ENCODE data around the gene IRAG1.

IRAG1 gene, protein sequence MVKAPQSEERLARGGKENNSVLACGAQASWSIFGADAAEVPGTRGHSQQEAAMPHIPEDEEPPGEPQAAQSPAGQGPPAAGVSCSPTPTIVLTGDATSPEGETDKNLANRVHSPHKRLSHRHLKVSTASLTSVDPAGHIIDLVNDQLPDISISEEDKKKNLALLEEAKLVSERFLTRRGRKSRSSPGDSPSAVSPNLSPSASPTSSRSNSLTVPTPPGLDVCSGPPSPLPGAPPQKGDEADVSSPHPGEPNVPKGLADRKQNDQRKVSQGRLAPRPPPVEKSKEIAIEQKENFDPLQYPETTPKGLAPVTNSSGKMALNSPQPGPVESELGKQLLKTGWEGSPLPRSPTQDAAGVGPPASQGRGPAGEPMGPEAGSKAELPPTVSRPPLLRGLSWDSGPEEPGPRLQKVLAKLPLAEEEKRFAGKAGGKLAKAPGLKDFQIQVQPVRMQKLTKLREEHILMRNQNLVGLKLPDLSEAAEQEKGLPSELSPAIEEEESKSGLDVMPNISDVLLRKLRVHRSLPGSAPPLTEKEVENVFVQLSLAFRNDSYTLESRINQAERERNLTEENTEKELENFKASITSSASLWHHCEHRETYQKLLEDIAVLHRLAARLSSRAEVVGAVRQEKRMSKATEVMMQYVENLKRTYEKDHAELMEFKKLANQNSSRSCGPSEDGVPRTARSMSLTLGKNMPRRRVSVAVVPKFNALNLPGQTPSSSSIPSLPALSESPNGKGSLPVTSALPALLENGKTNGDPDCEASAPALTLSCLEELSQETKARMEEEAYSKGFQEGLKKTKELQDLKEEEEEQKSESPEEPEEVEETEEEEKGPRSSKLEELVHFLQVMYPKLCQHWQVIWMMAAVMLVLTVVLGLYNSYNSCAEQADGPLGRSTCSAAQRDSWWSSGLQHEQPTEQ

DNA sequence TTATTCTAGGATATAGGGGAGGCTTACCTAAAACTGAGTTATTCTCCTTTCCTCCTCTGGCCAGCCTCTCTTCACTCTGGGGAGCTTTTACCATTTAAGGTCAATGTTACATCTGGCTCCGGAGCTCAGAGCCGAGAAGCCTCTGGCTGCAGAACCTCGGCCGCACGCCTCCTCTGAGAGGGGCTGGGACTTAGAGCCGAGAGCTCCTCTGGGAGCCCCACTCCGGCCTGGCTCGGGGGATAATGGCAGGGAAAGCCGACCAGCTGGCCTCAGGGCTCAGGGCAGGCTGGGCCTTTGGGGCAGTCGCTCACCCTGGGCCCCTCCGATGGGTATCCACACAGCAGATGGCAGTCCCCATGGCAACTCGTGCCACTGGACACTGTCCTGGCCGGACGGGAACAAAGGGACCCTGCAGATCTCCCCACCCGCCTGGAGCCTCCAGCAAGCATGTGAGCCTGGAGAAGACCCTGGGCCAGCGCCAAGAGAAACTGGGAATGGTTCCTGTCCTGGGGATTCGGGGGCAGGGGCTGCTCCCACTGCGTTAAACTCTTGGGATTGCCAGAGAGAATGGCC, at the start of gene IRAG1:
Gene IRAG1 (minus strand): TSS at position 247 of the 573 bp plus-strand sequence. CDS start 153 bp downstream, at position 94.
- no peak for DNase-seq (ENCODE audit: extremely low read depth in 1 of 2, low read depth in 1 of 2)

DNA sequence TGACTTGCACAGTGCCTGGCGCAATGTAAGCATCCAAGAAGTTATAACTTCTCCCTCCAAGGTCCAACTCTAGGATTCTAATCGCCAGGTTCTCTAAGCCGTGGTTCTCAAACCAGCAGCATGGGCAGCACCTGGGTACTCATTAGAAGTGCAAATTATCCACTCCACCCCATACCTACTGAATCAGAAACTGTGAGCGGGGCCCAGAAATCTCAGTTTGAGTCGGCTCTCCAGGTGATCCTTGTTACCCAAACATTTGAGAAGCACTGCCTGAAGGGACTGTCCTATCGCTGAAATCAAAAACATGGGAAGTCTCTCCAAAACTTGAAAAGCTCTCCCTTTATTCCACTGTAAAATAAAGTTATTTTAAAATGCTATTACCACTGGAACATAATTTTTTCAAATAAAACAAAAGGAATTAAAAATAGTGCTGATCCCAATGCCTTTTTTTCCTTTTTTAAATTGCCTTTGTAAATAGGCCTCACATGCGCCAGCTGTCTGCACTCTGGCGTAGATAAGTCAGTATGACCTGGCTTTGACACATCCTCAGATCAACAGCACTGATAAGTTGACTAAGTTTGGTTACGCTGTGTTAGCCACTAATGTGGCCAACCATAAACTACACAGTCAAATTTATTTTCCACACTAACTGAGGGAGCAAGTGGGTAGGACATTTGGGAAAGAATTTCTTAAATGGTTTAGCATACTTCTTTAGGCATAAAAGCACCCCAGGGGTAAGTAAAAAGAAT, 49.1 kb upstream of the IRAG1 start:
- DNase-seq (ENCODE audit: extremely low read depth in 1 of 2, low read depth in 1 of 2), result no peak

DNA sequence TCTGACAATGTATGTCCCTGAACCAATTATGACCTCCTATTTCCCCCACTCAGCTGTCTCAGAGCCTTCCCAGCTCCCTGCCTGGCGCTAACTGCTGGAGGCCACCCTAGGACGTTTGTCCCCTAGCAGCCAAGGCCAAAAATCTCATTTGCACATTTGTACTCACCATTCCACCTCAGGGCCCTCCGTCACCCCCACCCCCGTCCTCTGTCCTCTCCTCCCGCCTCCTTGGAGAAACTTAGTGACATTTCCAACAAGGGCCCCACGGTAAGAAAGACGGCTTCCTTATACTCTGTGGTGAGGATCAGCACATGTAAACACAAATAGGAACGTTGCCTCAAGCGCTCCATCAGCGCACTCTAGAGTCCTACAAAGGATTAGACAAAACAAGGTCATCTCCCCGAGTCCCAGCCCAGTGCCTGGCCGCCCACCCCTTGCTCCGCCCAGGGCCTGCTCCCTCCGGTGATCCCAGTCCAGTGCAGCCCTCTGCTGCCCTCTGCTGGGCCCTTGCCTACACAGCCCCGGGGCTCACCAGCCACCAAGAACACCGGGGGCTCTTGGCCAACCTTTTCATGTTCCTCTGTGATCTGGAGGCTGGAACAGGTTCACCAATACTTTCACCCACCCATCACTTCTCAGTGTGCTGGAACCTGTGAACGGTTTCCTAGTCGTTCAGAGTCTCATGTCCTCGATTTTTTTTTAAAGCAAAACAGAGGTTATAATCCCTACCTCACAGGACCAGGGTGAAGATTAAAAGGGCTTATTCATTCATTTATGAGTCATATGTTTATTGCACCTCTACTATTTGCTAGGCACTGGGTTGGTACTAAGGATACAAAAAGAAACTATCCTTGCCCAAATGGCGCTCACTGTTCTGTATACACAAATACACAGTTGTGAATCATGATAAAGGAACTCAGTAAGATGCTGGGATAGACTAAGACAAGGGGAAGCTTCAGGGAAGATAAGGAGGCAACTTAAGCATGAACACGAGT, 42.2 kb upstream of the IRAG1 start:
- DNase-seq (ENCODE audit: extremely low read depth in 1 of 2, low read depth in 1 of 2), result peak; percentile 75 to 85

DNA sequence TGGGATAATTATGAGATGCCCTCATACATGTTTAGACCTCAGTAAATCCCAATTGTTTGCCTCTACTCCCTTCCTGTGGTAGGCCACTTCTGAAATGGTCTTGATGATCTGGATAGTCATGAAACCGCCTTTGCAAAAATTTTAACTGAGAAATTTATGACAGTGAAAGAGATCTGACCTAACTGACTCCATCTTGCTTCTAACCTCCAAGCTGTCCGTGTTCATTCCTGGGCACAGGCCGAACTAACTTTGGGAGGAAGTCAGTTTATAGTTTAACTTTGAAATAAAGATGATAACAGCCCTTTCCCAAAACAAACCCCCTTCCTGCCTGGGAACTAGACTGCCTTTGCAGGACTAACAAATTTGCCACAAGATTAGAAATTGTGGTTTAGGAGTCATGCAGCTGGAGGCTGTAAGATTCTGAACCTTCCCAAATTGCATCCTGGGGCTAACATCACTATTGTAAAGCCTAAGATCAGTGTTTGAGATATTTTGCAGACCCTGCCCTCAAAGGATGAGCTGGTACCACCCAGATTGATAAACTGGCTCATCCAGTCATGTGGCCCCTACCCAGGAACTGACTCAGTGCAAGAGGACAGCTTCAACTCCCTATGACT, 37.6 kb upstream of the IRAG1 start:
- DNase-seq (ENCODE audit: extremely low read depth in 1 of 2, low read depth in 1 of 2), result no peak

DNA sequence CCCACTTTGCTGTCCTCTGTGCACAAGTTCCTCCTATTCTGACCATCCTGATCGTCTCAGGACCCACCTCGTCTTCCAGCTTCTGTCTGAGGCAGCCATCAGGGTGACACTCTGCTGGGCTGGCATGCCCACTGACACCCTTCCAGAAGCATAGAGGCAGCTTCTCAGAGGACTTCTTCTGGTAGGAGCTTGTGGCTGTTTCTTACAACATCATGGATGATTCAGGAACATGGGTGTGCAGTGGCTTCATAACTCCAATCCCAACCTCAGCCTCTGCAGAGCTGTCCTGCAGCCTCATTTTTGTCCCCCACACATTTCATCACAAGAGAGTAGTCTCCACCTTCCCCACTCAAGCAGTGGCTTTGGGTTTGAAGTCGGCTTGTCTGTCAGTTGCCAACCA, 36.6 kb upstream of the IRAG1 start:
- DNase-seq (ENCODE audit: extremely low read depth in 1 of 2, low read depth in 1 of 2), result no peak

DNA sequence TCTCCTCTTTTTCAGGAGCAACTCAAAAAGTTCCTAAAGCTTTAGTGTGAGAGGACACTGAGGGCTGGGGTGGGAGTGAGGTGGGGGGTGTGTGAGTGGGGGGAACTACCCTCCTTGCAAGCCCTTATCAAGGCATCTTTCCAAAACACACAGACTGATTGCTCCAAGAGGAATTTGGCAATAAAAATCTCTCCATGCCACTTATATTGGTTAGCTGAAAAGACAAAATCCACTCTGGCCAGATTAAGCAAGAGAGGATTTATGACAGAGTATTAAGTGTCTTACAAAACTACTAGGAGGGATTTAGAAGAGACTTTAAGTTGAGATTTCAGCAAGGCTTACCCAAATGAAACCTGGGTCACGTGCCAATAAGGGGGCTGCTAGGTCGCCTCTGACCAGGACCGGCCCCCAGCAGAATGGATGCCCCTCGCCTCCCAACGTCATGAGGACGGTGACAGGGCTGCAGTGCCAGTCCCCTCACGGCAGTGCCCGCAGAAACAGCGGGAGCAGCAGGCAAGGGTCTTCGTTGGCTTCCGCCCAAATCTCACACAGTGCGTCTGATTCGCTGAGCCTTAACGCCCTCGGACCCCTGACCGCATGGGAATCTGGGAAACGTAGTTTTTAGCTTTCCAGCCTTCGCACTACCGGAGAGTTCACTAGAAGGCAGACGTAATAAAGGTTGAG, 35.4 kb upstream of the IRAG1 start:
- DNase-seq (ENCODE audit: extremely low read depth in 1 of 2, low read depth in 1 of 2), result no peak

DNA sequence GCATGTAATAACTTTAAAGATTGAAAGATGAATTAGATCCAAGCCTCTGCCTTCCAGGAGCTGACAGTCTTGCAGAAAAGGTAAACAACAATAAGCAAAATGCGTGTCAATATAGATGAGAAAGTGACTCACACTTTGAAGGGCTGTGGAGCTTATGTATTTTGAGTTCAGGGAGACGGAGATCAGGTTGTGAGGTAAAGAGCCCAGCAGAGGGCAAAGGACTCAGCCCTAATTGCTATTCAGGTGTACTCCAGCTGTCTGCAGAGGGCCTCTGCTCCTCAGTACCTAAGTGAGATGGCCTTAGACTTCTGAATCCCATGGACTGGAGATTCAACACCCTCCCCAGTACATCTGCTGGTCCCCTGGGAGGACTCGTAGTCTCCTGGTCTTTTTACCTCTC, 34.6 kb upstream of the IRAG1 start:
- DNase-seq (ENCODE audit: extremely low read depth in 1 of 2, low read depth in 1 of 2), result no peak

DNA sequence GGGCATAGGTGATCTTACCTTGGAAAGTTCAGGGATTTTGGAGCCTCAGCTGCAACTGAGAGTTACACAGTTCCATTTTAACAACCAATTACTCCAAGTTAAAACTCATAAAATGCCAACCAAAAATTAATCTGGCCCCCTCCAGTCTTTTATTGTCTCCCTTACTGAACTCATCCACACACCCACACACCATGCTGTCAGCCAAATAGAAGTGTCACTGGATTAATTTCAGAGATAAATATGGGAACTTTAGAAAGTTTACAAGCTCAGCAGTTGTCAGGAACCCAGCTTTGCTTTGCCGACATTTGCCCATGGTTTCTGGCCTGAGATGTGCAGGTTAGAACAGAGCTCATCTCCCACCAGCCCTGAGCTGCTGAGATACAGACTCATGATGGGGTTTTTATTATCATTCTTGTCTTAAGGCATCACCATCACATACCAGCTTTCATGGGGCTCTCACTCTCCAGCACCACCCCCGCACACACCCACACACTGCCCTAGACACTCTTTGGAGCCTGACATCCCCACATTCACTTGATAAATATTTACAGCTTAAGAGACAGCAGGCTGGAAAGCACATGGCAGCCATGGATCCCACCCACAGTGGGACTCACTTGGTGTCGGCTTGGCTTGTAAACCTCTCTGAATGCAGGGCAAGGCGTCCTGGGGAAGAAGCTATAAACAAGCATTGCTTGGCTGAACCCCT, 33.7 kb upstream of the IRAG1 start:
- no peak for DNase-seq (ENCODE audit: extremely low read depth in 1 of 2, low read depth in 1 of 2)

DNA sequence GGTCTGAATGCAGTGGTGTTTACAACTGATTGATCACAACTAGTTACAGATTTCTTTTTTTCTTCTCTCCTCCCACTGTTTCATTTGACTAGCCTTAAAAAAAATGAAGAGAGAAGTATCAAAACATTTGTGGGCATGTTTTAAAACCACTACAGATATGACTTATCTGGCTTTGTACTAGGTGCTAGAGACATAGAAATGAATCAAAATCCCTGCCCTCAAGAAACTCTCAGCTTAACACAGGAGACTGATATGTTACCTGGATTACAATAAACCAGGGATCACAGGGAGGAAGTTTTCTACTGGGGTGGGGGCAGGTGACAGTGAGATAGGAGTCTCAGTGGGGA, 32.3 kb upstream of the IRAG1 start:
- no peak for DNase-seq (ENCODE audit: extremely low read depth in 1 of 2, low read depth in 1 of 2)

DNA sequence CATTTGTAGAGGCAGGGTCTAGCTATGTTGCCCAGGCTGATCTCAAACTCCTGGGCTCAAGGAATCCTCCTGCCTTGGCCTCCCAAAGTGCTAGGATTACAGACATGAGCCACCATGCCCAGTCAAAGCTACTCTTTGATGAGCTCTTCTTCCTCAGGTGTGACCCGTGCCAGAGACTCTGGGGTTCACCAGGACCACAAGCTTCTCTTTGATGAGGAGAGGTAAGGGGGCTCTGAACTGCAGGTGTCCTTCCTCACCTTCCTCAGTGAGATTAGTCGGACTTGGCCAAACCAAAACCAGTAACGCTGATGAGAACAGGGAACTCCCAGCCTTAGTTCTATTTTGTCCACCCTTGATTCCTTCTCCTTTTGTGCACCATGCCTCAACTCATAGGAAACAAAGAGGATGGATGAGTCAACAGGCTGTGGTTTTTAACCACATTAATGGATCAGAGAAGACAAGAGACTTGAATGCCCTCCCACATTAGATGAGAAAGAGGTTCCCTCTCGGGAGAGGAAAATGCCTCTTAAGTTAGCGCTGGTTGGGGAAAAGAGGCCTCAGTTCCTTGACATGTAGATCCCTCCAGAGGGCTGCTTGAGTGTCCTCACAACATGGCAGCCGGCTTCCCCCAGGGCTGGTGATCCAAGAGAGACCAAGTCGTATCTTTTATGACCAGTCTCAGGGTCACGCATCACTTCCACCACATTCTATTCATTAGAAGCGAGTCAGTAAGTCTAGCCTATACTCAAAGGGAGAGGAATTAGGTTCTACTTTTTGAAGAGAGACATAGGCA, 31.8 kb upstream of the IRAG1 start:
- no peak for DNase-seq (ENCODE audit: extremely low read depth in 1 of 2, low read depth in 1 of 2)

DNA sequence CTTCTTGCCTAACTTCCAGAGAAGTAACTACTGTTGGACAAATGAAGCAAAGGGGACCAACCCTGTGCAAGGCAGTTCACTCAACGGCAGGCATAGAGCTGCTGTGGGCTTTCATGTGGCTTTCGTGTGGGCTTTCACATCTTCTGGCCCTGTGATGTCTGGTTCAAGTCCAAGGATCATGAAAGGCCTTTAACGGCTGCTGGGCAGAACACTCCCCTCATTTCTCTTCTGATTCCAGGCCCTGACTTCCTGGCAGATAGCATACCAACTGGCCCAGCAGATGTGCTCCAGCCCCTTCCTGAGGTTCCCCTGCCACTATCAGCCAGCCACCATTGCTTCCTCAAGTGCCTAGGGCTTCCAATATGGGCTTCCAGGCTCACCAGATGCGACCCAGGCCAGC, 28.8 kb upstream of the IRAG1 start:
- no peak for DNase-seq (ENCODE audit: extremely low read depth in 1 of 2, low read depth in 1 of 2)

DNA sequence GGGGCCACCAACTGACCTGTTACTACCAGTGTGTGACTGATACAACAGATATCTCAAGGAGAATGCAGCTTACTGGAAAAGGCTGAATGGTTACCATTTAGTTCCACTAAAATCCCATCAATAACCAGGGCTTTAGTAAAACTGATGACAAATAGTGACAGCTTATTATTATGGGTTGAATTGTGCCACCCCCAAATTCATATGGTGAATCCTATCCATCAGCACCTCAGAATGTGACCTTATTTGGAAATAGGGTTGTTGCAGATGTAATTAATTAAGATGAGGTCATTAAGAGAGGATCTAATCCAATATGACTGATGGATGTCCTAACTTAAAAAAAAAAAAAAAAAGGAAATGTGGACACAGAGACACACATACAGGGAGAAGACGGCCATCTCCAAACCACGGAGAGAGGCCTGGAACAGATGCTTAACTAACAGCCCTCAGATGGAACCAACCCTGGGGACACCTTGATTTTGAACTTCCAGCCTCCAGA, 27.4 kb upstream of the IRAG1 start:
- DNase-seq (ENCODE audit: extremely low read depth in 1 of 2, low read depth in 1 of 2), result no peak

DNA sequence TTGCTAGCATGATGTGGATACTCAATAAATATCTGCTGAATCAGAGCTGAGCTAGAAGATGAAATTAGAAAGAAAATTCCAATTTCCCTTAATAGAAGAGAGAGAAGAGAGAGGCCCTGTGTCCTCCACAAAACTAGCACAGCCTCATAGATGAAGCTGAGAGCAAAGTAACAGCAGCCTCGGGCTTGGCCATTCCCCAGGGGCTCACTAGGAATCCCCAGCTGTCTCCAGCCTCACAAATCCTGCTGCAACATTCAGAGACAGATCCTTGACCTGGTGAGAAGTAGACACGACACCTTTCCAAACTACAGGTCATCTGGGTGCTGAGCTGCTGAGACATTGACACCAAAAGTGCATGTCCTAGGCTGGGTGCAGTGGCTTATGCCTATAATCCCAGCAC, 26.1 kb upstream of the IRAG1 start:
- no peak for DNase-seq (ENCODE audit: extremely low read depth in 1 of 2, low read depth in 1 of 2)

DNA sequence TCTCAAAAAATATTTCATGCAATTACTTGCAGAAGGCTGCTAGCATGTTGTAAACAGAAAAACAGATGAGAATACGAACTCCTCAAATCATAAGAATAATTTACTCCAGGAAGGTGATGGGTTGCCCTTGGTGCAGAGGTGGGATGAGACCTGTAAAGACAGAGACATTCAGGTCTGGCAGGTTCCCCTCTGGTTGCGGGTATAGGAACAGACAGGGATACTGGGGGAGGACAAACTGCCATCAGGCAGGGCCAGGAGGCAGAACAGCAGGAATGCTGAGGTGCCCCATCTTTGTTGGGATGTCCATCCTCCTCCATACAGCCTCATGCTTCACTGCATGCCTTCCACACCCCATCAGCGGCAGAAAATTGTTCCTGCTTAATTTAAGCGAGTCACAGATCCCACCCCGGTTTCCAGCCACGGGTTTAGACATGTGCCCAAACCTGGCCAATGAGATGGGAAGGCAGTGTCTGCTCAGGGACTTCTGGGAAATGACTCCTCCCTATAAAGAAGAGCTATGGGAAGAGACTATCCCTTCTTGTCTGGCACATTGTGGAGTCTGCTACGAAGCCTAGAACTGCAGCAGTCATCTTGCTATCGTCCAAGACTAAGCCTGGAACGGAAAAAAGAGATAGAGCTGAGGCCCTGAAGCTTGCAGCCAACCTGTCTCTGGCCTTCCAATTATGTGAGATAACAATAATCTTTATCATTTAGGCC, 23.1 kb upstream of the IRAG1 start:
- DNase-seq (ENCODE audit: extremely low read depth in 1 of 2, low read depth in 1 of 2), result no peak

DNA sequence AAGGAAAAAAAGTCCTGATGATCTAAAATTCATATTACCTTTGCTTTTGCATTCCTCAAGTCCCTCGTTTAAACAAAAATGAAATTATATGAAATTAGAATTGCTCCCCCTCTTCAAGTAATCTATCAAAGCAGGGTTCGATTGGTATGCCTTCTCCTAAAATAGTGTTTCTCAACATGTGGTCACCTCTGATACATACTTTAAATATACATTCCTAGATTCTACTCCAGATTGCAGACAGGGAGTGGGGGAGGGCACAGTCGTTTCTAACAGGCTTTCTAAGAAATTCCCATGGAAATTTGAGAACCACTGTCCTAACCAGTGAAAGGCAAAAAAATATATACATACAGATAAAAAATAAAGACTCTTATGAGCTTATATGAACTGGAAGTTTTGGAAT, 22.6 kb upstream of the IRAG1 start:
- DNase-seq (ENCODE audit: extremely low read depth in 1 of 2, low read depth in 1 of 2), result no peak

DNA sequence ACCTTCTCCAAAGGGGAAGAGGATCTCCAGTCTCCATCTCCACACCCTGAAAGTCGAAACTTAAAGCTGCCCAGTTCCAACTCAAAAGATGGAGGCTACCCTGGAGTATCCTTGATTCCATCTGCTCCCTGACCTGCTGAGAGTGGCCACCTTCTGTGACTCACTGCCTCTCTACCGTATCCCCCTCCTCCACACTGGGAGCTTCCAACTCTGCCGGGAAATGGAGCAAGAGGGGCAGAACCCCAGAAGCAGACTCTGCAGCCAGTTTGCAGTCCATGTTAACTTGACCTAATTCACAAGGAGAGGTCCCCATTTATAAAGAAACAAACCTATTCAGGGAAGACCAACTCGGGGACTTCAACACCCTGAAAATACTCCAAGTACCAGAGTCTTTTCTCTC, 22.0 kb upstream of the IRAG1 start:
- no peak for DNase-seq (ENCODE audit: extremely low read depth in 1 of 2, low read depth in 1 of 2)
